Measurements from ENCODE around the gene ZW10.
"Not testable (repeated sequence)": the region's sequence is repeated elsewhere in the genome, so short reads cannot be mapped to it uniquely, and the experiment has no call there.

Gene ZW10

GRCh38 chr11:113806406-113806805 is 32.9 kb upstream of the ZW10 start:
- POLR2A ChIA-PET: no interaction called here
- CTCF ChIA-PET: interaction anchor here (0.7 to 4.8 kb wide), 13 partner anchors 10 to 455 kb away, joined by 3 to 32 read pairs (median 9); partner anchors contain the start of gene ZW10
- DNase-seq (ENCODE audit: extremely low spot score): peak; percentile 43
- peak; percentile 65 for TF ChIP-seq CTCF (IDR thresholded peaks at IDR 0.05; ENCODE audit: control extremely low read depth, extremely low read depth, low read depth, missing control alignments)

GRCh38 chr11:113805640-113806039 is 32.1 kb upstream of the ZW10 start:
- DNase-seq (ENCODE audit: extremely low spot score): no peak
- CTCF ChIA-PET: interaction anchor here (1.0 to 4.8 kb wide), 11 partner anchors 9 to 456 kb away, joined by 3 to 32 read pairs (median 9); partner anchors contain the start of gene ZW10
- TF ChIP-seq CTCF (IDR thresholded peaks at IDR 0.05; ENCODE audit: control extremely low read depth, extremely low read depth, low read depth, missing control alignments): no peak
- POLR2A ChIA-PET: no interaction called here

- TF ChIP-seq CTCF (IDR thresholded peaks at IDR 0.05; ENCODE audit: control extremely low read depth, extremely low read depth, low read depth, missing control alignments): no peak
- POLR2A ChIA-PET: no interaction called here
- CTCF ChIA-PET: interaction anchor here (1.3 to 1.7 kb wide), 2 partner anchors 13 to 458 kb away, joined by 4 to 6 read pairs; no protein-coding TSS in a partner anchor
- DNase-seq (ENCODE audit: extremely low spot score): no peak
Observed at GRCh38 chr11:113802621-113803020, 29.1 kb upstream of the ZW10 start.

- ChIA-PET CTCF (interaction anchor here (0.5 to 3.5 kb wide), 20 partner anchors 9 to 491 kb away, joined by 3 to 25 read pairs (median 4); partner anchors contain the start of gene ZW10), POLR2A (no interaction called here)
- TF ChIP-seq CTCF (IDR thresholded peaks at IDR 0.05; ENCODE audit: control extremely low read depth, extremely low read depth, low read depth, missing control alignments): peak; percentile 52
- peak; percentile 55 for DNase-seq (ENCODE audit: extremely low spot score)
Observed at GRCh38 chr11:113796663-113797259, 23.3 kb upstream of the ZW10 start.

GRCh38 chr11:113789675-113790320 is 16.3 kb upstream of the ZW10 start:
- POLR2A ChIA-PET: no interaction called here
- CTCF ChIA-PET: no interaction called here
- DNase-seq (ENCODE audit: extremely low spot score): no peak
- no peak for TF ChIP-seq CTCF (IDR thresholded peaks at IDR 0.05; ENCODE audit: control extremely low read depth, extremely low read depth, low read depth, missing control alignments)

GRCh38 chr11:113789016-113789415 is 15.5 kb upstream of the ZW10 start:
- CTCF ChIA-PET: interaction anchor here (2.6 kb wide), 1 partner anchor 8 kb away, joined by 17 read pairs; no protein-coding TSS in a partner anchor

GRCh38 chr11:113782134-113782533 is 8.6 kb upstream of the ZW10 start:
- POLR2A ChIA-PET: no interaction called here
- CTCF ChIA-PET: interaction anchor here (1.0 to 1.8 kb wide), 4 partner anchors 9 to 18 kb away, joined by 4 to 10 read pairs (median 4); partner anchors contain the start of gene ZW10
- TF ChIP-seq CTCF (IDR thresholded peaks at IDR 0.05; ENCODE audit: control extremely low read depth, extremely low read depth, low read depth, missing control alignments): no peak
- DNase-seq (ENCODE audit: extremely low spot score): no peak

More at GRCh38 chr11:113789016-113789415, 15.5 kb upstream of the ZW10 start:
- POLR2A ChIA-PET; DNase-seq (ENCODE audit: extremely low spot score): not testable (repeated sequence)

Measured in GM10248 (cell line).